ENCODE results near the gene PLA2G4B. TPM values are rescaled to one million over a fixed set of nuclear protein-coding genes. Genes with fewer than 3 reads are reported as not detected.

Gene PLA2G4B
- total RNA-seq, 4 donors from 2014 or later, result 6.2 to 13.0 (median 8.6) TPM

DNA sequence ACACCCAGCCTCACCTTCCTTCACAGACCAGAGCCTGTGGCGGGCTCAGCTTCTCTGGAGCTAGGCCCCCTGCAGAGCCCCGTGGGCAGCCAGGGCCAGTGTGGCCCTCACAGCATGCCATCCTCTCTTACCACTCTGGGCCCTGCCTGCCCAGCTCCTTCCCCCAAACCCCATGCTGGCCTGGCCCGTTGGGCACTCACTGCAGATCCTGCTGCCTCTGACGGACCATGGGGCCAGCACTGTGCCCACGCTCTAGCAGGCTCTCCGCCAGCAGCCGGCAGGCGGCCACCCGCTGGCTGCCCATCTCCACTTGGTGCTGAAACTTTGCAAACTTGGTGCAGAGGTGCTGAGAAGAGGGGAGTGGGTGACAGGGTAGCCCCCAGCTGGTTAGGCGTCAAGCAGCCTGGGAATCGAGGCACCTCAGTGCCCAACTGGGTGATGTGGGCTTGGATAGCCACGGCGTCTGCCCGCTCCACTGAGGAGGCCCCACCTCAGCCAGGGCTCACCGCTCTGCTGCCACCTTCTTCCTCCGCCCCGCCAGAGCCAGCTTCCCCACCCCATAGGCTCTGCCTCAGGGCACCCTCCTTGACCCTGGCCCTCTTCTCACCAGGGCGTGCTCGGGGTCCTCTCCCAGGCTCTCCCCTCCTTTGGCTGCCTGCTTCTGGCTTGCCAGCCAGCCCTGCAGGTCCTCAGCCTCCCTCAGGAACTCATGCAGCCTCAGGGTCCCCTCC lies 32.7 kb downstream of the PLA2G4B start:
- TF ChIP-seq, protein P1, sequence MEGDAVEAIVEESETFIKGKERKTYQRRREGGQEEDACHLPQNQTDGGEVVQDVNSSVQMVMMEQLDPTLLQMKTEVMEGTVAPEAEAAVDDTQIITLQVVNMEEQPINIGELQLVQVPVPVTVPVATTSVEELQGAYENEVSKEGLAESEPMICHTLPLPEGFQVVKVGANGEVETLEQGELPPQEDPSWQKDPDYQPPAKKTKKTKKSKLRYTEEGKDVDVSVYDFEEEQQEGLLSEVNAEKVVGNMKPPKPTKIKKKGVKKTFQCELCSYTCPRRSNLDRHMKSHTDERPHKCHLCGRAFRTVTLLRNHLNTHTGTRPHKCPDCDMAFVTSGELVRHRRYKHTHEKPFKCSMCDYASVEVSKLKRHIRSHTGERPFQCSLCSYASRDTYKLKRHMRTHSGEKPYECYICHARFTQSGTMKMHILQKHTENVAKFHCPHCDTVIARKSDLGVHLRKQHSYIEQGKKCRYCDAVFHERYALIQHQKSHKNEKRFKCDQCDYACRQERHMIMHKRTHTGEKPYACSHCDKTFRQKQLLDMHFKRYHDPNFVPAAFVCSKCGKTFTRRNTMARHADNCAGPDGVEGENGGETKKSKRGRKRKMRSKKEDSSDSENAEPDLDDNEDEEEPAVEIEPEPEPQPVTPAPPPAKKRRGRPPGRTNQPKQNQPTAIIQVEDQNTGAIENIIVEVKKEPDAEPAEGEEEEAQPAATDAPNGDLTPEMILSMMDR (IDR thresholded peaks at IDR 0.05), result no peak
- no peak for TF ChIP-seq POLR2A (IDR thresholded peaks at IDR 0.05)
- 92 to 94% methylated on average over 8 to 18 of the region's 19 CpGs for WGBS, 2 donors

DNA sequence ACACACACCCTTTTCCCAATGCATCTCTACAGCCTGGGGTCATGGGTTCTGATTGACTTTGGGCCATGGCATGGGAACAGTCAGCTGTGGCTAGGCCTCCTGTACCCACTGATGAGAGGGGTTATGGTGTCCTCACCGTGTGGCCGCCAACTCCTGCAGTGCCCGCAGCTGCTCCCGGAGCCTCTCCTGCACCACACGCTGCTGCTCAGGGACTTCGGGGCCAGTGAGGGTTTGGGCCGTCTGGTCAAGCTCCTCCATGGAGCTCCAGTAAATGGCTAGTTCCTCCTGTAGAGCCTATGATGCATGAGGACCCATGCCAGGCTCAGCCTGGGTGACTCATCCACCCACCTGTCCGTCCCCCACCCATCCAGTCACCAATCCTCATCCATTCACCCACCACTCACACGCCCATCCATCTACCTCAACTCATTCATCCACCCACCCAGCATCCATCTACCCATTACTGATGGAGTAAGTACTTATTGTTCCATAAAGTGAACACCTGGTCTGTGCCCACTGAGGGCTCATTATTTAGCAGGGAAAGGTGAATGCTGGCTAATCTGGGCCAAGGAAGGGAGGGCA lies 33.6 kb downstream of the PLA2G4B start:
- TF ChIP-seq, protein P1 (IDR thresholded peaks at IDR 0.05), result no peak
- TF ChIP-seq POLR2A (IDR thresholded peaks at IDR 0.05), result no peak
- Histone ChIP-seq H3K4me3 (replicated peaks in 1 of 3) (no peak overlapping the region), H3K27me3 (no peaks in the 10 kb centered on the region), H3K27ac (no peak overlapping the region), H3K9me3 (no peaks in the 10 kb centered on the region), H3K36me3 (no peaks in the 10 kb centered on the region), H3K4me1 (peaks cover 8% of the 10 kb centered on the region in 2 donors)
- WGBS, 2 donors, result 91 to 94% methylated on average over 9 of the region's 9 CpGs
- no peak for DNase-seq
- intact Hi-C loops (cut with DNase I), result no loop called here

More for the DNA sequence above, 32.7 kb downstream of the PLA2G4B start:
- Histone ChIP-seq H3K4me1 (no peaks in the 10 kb centered on the region), H3K9me3 (no peaks in the 10 kb centered on the region), H3K27me3 (no peaks in the 10 kb centered on the region), H3K4me3 (replicated peaks in 1 of 3) (no peak overlapping the region), H3K27ac (no peak overlapping the region), H3K36me3 (no peaks in the 10 kb centered on the region)
- DNase-seq, result no peak
- intact Hi-C loops (cut with DNase I), result no loop called here

DNA sequence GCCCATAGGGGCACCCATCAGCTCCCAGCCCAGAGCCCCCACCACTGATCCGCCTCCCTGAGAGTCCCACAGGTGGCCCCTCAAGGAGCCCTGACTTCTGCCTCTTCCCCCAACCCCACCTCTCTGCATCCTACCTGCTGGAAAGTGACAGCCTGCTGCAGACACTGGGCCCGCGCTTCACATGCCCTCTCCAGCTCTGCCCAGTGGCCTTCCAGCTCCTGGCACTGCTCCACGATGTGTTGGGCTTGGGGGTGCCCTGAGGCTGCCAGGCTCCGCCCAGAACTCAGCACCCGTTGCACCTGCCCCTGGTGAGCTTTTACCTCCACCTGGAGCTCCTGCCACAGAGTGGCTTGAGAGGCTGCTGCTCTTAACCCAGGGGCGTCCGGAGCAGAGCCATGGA lies 35.1 kb downstream of the PLA2G4B start:
- 90 to 100% methylated on average over 3 to 5 of the region's 8 CpGs for WGBS, 2 donors
- H3K36me3 ChIP-seq, result no peaks in the 10 kb centered on the region
- no peak overlapping the region for H3K27ac ChIP-seq
- no peaks in the 10 kb centered on the region for H3K9me3 ChIP-seq
- TF ChIP-seq, protein P1 (IDR thresholded peaks at IDR 0.05), result no peak
- TF ChIP-seq POLR2A (IDR thresholded peaks at IDR 0.05), result no peak
- H3K27me3 ChIP-seq, result no peaks in the 10 kb centered on the region
- DNase-seq, result no peak
- no peak overlapping the region for H3K4me3 ChIP-seq (replicated peaks in 1 of 3)
- intact Hi-C loops (cut with DNase I), result no loop called here
- peaks cover 18 to 22% of the 10 kb centered on the region in 2 donors for H3K4me1 ChIP-seq

DNA sequence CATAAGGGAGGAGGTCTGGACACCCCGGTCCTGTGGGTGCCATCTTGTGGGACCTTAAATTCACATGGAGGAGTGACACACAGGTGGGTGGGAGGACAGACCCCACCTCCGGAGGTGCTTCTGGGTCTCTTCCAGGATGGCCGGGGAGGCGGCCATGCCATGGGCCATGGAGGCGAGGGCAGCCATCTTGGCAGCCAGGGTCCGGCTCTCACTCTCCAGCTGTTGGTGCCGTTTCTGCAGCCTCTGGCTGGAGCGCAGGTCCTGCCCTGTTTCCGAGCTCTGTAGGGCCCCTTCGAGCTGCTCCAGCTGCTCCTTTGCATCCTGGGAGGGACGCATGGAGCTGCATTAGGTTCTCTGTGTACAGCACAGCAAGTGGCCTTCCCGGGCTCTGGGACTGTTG lies 36.1 kb downstream of the PLA2G4B start:
- no peak for DNase-seq

More for the DNA sequence above, 36.1 kb downstream of the PLA2G4B start:
- no peaks in the 10 kb centered on the region for H3K36me3 ChIP-seq
- no peaks in the 10 kb centered on the region for H3K27me3 ChIP-seq
- H3K9me3 ChIP-seq, result no peaks in the 10 kb centered on the region
- intact Hi-C loops (cut with DNase I), result no loop called here
- H3K4me3 ChIP-seq (replicated peaks in 1 of 3), result no peak overlapping the region
- 96% methylated on average over 6 to 12 of the region's 12 CpGs for WGBS, 2 donors
- H3K4me1 ChIP-seq, result peaks cover 18 to 23% of the 10 kb centered on the region in 2 donors
- H3K27ac ChIP-seq, result no peak overlapping the region
- TF ChIP-seq, protein P1 (IDR thresholded peaks at IDR 0.05), result no peak
- no peak for TF ChIP-seq POLR2A (IDR thresholded peaks at IDR 0.05)
